22Rv1 (cell line): Measurements from ENCODE around the gene GFRAL.

Experiments used
- ZFX ChIP-seq: fragments of 450-650 bp; IDR thresholded peaks from 2 replicates; pipeline ENCODE4 v1.6.1; 2017; ENCODE audit warnings: antibody characterized with exemption, borderline replicate concordance
- TF ChIP-seq, protein P1 (sequence below): fragments of 450-650 bp; IDR thresholded peaks from 2 replicates; pipeline ENCODE4 v1.5.1; 2017; ENCODE audit warnings: mild to moderate bottlenecking

DNA sequence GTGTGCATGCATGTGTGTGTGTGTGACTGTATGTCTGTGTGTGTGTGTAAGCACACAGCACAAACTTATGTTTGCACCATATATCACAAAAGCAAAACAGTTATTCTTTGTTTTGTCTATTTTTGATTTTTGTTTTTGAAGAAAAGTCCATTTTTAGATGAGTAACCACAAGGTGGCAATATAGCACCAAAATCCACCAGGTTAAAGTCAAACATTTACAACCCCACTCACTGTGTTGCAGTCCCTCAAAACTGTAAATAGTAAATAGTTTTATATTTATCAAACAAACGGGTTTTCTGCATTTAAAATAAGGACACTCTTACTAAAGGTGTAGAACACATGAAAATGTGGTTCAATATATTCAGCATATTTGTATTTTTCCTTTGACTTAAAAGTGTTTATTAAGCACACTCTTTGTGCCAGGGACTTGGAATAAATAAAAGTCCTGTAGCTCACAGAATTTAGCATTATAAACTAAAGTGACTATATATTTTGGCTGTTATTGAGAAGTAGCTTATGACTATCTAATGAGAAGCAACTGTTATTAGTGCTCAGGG is 118.5 kb downstream of the GFRAL start:
- TF ChIP-seq, protein P1, sequence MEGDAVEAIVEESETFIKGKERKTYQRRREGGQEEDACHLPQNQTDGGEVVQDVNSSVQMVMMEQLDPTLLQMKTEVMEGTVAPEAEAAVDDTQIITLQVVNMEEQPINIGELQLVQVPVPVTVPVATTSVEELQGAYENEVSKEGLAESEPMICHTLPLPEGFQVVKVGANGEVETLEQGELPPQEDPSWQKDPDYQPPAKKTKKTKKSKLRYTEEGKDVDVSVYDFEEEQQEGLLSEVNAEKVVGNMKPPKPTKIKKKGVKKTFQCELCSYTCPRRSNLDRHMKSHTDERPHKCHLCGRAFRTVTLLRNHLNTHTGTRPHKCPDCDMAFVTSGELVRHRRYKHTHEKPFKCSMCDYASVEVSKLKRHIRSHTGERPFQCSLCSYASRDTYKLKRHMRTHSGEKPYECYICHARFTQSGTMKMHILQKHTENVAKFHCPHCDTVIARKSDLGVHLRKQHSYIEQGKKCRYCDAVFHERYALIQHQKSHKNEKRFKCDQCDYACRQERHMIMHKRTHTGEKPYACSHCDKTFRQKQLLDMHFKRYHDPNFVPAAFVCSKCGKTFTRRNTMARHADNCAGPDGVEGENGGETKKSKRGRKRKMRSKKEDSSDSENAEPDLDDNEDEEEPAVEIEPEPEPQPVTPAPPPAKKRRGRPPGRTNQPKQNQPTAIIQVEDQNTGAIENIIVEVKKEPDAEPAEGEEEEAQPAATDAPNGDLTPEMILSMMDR: peak; percentile 79
- no peak for TF ChIP-seq ZFX
